CD4-positive, alpha-beta T cell treated with Interleukin-6 for 4 hours (primary cell): ENCODE data around the gene SS18L1.
A peak's percentile ranks its signal among the peaks of the same experiment; 100 is the strongest.

ENCODE experiments used
- DNase-seq: peaks from one replicate; pipeline ENCODE4 v3.0.0-alpha.2; 2020; ENCODE audit warnings: mixed read lengths

SS18L1 gene

GRCh38 chr20:62177307-62177706 lies 33.7 kb downstream of the SS18L1 start:
- no peak for DNase-seq

DNA sequence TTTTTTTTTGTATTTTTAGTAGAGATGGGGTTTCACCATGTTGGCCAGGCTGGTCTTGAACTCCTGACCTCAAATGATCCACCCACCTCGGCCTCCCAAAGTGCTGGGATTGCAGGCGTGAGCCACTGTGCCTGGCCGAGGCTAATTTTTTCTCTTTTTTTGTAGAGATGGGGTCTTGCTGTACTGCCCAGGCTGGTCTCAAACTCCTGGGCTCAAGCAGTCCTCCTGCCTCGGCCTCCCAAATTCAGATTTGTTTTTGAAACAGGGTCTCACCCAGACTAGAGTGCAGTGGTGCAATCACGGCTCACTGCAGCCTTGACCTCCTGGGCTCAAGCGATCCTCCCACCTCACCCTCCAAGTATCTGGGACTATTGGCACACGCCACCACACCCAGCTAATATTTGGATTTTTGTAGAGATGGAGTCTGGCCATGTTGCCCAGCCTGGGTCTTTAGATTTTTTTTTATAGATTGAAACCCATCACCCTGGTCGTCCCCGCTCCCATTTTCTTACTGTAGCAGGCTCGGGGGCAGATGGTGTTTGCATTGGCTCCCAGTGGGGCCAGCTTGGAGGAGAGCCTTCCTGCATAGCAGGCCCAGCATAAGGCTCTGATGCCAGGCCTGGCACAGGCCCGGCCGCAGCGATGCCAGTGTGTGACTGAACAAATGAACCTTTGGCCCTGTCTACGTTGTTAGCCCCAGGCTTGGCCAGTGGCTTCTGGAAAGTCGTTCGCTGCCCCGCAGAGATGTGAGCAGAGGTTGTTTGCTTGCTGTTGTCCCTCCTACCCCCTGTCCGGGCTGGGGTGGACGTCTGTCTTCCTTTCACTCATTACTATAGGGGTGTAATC lies 35.0 kb downstream of the SS18L1 start:
- no peak for DNase-seq

- DNase-seq, result no peak
Observed at GRCh38 chr20:62179162-62179504, 35.6 kb downstream of the SS18L1 start.

- DNase-seq, result no peak
Observed at GRCh38 chr20:62181808-62182207, 38.2 kb downstream of the SS18L1 start.

DNA sequence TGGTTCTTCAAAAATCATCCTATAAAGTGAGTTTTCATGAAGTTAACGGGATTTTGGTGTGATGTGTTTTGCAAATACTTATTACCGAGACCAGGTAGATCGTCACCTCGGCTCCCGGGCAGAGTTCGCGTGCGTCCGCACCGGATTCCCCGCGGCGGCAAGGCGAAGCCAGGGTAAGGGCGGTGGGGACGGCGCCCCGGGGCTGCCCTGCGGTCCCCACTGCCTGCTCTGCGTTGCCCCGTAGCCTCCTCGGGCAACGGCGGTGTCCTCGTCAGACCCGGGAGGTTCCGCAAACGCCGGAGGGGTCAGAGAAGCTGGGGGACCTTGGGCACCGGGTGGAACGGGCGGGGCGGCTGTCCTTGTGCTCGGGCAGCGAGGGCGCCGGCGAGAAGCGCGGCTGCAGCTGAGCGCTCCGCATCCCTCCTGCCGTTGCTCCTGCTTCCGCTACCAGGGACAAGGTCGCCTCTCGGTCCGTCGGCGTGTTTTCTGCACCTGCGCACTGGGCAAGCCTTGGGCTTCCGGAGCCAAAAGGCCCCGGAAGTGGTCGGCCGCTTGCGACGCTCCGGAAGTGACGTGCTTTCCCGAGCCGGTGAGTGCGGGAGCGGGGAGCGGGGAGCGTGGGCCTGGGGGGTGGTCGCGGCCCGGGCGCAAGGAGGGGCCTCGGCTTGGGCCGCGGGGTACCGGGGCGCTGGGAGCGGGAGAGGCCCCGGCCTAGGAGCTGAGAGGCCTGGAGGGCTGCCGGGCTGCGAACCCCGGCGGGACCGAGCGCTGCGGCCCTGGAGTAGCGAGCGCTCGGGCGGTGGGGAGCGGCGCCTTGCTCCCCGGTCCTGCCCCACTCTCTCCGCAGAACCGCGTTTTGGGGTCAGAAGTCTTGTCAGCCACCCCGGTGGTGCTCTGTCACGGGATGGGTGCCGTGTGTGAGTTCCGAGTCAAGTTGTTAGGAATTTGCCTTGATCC lies 39.2 kb downstream of the SS18L1 start, which contains the start of gene MTG2:
Gene MTG2, plus strand, starts transcription at position 560 of the 957 bp plus-strand sequence. CDS start 10,393 bp downstream, outside the sequence.
- DNase-seq, result peak; percentile 96

GRCh38 chr20:62183426-62184142 lies 40.0 kb downstream of the SS18L1 start:
- no peak for DNase-seq

- no peak for DNase-seq
Observed at GRCh38 chr20:62186096-62186426, 42.5 kb downstream of the SS18L1 start.

DNA sequence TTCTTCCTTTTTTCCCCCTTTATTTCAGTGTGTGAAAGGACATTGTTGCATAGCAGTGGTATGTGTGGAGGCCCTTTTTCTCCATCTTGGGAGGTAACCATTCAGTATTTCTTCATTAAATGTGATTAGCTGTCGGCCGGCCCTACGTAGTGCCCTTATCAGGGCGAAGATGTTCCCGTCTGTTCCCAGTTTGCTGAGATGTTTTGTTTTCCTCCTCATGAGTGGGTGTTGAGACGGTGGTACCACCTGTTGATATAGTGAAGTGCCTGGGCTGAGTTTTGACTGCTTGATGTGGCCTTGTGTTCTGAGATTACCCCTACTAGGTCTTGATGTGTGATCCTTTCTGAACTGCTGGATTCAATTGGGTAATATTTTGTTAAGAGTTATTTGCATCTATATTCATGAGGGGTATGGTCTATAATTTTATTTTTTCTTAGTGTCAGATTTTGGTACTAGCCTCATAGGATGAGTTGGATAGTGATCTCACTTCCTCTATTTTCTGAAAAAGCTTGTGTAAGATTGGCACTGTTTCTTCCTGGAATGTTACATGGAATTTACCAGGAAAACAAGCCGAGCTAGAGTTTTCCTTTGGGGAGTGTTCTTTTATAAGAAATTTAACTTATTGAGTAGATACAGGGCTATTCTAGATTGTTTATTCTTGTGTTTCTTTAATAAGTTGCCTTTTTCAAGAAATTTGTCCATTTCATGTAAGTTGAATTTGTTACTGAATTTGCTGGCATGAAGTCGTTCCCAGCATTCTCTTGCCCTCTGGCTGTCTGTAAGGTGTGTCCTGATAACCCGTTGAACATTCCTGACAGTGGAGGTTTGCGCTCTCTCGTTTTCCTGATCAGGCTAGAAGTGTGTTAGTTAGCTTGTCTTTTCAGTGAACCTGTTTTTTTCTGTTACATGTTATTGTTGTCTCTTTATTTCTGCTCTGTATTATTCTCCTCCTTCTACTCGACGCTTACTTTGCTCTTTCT lies 43.6 kb downstream of the SS18L1 start:
- DNase-seq, result no peak

GRCh38 chr20:62190639-62191411 lies 47.3 kb downstream of the SS18L1 start:
- no peak for DNase-seq

DNA sequence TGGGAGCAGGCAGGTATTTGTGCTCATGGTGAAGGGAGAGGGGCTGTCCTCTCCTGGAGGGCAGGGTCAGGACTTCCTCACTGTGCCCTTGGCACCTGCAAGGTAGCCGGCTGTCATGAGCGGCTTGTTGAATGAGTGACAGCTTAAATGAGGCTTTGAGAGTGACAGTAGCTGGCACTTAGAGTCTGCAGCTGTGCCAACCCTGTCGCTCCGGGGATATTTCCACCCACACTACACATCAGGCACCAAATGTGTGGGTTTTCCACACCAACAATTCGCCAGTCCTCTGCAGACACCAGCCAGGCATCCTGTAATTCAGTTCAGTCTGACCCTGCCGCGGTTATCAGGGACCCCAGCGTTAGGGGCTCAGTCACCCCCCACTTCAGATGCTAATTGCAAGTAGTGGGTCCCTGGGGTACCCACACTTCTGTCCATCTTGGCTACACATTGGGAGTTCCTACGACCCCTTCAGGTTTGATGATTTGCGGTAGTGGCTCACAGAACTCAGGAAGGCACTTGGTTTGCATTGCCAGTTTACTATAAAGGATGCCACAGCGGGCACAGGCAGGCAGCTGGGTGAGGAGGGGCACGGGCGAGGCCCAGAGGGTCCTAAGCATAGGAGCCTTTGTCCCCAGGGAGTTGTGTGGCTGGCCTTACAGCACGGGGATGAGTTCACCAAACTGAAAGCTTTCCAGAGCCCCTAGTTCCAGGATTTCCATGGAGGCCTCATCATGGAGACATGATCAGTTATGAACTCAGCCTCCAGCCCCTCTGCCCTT lies 48.4 kb downstream of the SS18L1 start:
- no peak for DNase-seq

DNA sequence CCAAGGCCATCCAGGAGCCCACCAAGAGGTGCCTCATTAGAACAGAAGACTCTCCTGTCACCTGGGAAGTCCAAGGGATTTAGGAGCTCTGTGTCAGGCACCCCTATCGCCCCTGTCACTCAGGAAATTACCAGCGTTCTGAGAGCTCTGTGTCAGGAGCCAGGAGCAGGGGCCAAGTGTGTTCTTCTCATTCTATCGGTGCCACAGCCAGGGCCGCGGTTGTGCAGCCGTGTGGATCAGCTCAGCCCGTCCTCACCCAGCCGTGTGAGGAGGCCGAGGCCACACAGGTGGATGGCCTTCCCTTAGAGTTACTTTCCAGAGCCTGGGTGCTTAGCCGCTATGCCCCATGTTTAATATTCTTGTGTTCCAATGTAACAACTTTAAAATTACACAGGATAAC lies 49.1 kb downstream of the SS18L1 start:
- DNase-seq, result no peak

- DNase-seq, result no peak
Observed at GRCh38 chr20:62193079-62194025, 49.8 kb downstream of the SS18L1 start.

GRCh38 chr20:62195075-62195405 lies 51.5 kb downstream of the SS18L1 start:
- DNase-seq, result no peak

DNA sequence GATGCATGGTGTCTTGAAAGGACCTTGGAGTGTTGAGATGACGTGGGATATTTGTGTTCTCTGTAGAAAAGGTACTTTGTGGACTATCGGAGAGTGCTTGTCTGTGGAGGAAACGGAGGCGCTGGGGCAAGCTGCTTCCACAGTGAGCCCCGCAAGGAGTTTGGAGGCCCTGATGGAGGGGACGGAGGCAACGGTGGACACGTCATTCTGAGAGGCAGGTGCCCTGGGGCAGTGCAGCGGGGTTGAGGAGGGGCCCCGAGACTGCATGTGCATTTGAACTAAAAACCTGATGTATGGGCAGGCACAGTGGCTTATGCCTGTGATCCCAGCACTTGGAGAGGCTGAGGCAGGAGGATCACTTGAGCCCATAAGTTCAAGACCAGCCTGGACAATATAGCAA lies 52.2 kb downstream of the SS18L1 start:
- DNase-seq, result no peak

DNA sequence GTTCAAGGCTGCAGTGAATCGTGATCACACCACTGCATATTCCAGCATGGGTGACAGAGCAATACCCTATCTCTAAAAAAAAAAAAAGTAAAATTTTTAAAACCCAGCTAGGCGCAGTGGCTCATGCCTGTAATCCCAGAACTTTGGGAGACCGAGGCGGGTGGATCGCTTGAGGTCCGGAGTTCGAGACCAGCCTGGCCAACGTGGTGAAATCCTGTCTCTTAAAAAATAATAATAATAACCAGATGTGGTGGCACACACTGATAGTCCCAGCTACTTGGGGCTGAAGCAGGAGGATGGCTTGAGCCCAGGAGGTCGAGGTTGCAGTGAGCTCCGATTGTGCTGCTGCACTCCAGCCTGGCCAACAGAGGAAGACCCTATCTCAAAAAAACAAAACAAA lies 52.7 kb downstream of the SS18L1 start:
- no peak for DNase-seq

DNA sequence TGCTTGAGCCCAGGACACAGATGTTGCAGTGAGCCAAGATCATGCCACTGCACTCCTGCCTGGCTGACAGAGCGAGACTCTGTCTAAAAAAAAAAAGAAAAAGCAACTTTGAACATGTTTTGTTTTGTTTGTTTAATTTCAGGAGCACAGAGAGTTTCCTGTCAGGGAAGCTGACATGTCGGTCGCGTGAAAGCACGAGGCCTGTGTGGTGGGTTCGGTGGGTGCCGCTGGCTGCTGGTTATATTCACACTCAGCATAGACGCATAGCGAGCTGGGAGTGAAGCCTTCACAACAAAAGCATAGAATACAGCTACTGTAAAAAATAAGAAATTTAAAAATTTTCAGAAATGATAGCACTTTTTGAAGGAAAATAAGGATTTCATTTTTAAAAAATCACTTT lies 53.7 kb downstream of the SS18L1 start:
- no peak for DNase-seq

GRCh38 chr20:62197801-62198200 lies 54.2 kb downstream of the SS18L1 start:
- DNase-seq, result no peak

GRCh38 chr20:62198496-62198895 lies 54.9 kb downstream of the SS18L1 start:
- no peak for DNase-seq

DNA sequence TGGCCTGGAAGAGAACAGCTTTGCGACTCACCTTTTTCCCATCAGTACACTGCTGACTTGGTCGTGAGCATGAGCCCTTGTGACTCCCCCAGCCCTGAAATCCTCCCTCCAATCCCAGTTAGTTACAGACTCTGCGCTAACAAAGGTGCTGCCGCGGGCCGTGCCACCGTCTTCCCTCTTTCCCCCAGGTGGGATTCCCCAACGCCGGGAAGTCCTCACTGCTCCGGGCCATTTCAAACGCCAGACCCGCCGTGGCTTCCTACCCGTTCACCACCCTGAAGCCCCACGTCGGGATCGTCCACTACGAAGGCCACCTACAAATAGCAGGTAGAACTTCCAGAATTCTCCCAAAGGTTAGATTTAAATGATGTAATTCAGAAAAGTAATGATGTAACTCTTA lies 55.4 kb downstream of the SS18L1 start:
- no peak for DNase-seq
